ENCODE data around the gene KMT2C.
"Not testable (repeated sequence)": the region's sequence is repeated elsewhere in the genome, so short reads cannot be mapped to it uniquely, and the experiment has no call there.

- not testable (repeated sequence) for TF ChIP-seq HMGA2 (CRISPR knock-in tag; IDR thresholded peaks at IDR 0.05); ZNF281 (CRISPR knock-in tag; IDR thresholded peaks at IDR 0.05); CREB1 (CRISPR knock-in tag; IDR thresholded peaks at IDR 0.05); CTCF (IDR thresholded peaks at IDR 0.05); CBFB (CRISPR knock-in tag; IDR thresholded peaks at IDR 0.05; ENCODE audit: low read depth); FOXP4 (CRISPR knock-in tag; IDR thresholded peaks at IDR 0.05); USF1 (CRISPR knock-in tag; IDR thresholded peaks at IDR 0.05); NR2C2 (CRISPR knock-in tag; IDR thresholded peaks at IDR 0.05); ERG (CRISPR knock-in tag; IDR thresholded peaks at IDR 0.05); E2F4 (CRISPR knock-in tag; IDR thresholded peaks at IDR 0.05; ENCODE audit: borderline replicate concordance, low read depth); AR (CRISPR knock-in tag; IDR thresholded peaks at IDR 0.05); SP1 (CRISPR knock-in tag; conservative IDR thresholded peaks at IDR 0.05); TEAD1 (CRISPR knock-in tag; IDR thresholded peaks at IDR 0.05)
Measured at GRCh38 chr7:152436931-152437575, 1.2 kb upstream of the KMT2C start.
